ENCODE measurements around the gene COPA.

Gene COPA

GRCh38 chr1:160261893-160262794, 80.9 kb downstream of the COPA start, which contains the start of gene DCAF8:
Gene DCAF8 (minus strand): TSS chr1:160262549. CDS start chr1:160244008, 18,541 bp downstream.
- DNase-seq = peak; percentile 95

DNA sequence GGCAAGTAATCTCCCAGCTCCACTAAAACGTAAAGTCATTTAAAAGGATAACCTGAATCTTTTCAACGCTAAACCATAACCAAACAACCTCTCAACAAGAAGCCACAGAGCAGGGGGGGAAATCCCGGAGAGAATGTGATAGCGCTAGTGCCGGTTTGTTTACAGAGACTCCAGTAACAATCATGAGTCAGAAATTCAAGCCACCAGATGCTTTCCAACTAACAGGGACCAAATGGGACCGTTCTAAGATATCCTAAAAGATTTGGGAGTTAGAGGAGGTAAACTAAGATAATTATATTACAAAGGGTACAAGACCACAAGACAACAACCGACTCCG, 81.5 kb downstream of the COPA start:
- peak; percentile 56 for DNase-seq

DNA sequence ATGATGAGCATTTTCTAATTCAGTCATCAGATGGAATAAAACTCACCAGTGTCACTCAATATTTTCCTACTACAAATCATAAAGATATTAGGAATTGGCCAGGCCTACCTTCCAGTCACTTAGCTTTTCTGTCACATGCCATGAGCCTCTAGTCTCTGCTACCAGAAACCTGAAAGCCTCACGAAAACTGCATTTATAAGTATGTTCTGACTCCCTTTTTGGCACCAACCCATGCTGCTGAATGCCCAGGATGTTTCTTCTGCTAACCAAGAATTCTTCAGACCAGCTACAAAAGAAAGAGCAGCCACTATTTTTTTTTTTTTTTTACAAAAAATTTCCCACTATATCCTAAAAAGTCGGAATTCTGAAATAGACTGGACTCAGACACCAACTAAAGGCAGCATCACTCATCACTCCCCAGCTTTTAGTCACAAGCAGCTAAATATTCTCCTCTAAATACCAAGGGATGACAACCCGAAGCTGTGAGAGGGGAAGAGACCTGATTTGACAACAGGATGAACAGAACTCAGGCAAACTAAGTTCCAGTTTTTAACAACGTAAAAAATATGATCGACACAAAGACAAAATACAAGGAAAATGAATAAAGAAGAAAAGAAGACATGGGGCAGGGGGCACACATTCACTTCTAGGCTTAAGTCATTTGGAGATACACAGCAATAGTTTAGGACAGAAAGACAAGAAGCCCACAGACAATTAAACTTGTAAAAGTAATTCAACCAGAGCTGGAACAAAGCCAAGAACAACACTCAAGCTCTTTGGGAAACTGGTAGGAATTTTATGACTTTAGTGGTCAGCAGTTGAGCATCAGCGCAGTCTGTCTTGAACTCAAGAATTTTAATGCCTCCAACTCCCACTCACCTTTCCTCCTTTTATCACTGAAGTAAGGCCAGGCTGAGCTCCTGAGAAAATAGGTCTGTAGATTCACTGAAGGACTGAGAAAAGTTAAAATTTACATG, 82.4 kb downstream of the COPA start:
- DNase-seq = no peak

- no peak for DNase-seq
These were observed 84.8 kb downstream of the COPA start for GRCh38 chr1:160258177-160258798.

- DNase-seq = no peak
These were observed 85.5 kb downstream of the COPA start for GRCh38 chr1:160257411-160258015.

DNA sequence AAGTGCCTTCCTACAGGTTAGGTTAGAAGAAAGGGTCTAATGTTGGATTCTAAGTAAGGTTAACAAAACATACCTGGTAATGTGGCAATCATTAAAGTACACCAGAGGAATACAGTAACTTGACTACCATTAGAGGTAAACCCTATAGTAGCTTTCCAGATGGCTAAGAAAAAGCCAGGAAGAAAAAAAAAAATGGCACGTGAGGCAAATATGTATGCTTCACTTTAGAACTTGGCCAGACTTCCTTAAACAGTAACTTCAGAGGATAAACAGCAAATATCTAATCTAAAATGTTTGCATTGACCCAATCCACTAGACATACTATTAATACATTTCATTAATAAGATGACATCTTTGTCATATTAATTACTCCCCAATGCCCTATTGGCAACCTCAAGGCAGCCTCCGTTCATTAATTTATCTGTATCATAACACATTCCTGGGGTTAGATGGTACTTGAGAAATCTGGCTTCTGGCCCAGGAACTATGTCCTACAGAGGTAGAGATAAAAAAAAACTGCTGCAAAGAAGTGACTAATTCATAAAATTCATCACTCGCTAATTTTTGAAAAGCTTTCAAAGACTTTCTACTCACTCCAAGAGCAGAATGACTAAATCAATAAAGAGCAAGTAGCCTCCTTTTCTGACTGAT, 86.5 kb downstream of the COPA start:
- DNase-seq = no peak

- DNase-seq = no peak
These were observed 87.2 kb downstream of the COPA start for GRCh38 chr1:160255781-160256300.

GRCh38 chr1:160251687-160252526, 91.1 kb downstream of the COPA start:
- peak; percentile 21 for DNase-seq

- DNase-seq = no peak
These were observed 92.0 kb downstream of the COPA start for GRCh38 chr1:160251011-160251410.

- DNase-seq = no peak
These were observed 96.0 kb downstream of the COPA start for GRCh38 chr1:160247053-160247452.

DNA sequence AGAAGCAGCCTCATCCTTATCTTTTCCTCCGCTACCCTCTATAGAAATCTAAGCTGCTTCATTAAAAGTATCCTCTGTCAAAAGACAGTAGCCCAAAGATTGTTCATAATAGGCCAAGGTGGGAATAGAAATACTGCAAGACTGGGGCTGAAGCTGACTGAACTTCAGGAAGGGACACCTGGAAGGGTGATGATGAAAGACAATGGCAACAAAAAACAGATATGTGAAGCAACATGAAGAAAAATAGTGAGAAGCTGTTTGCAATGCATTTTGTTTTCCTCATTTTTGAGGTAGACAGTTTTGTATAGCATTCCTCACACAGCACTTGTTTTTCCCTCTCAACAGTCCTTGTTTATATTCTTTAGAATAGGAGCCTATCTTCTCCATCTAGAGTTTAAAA, 97.6 kb downstream of the COPA start:
- no peak for DNase-seq

DNA sequence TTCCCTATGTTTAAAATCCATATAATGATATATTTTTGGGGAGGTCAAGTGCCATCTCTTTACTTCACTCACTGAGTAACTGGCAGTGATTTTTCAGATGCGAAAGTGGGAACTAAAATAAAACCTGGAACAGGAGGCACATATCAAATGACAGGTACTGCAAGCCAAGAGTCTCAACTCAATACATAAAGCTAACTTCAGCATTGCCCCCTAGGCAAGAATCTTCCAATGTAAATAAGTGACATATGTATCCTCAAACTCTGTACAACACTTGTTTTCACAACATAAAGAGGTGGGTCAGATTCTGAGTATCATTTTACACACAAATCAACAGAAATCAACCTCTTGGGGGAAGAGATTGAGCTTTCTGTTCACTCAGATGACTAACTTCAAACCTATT, 98.8 kb downstream of the COPA start:
- no peak for DNase-seq

DNA sequence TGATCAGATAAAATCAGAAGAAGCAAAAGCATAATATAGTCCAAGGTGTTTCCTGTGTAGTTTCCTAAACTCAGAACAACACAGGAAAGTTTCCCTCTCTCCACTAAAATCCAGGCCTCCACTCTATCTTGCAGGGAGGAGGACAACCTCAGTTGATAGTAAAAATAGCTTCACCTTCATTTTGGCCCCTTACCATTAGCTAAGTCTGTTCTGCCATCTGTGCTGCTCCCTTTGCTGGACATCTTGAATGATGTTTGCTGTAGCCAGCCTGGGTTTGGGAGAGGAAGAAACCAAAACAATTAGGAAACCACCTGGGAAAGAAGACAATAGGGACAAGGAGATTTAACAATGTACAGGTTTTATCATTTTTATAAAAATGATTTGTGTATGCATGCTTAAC, 99.3 kb downstream of the COPA start:
- no peak for DNase-seq

GRCh38 chr1:160239582-160240299, 103.3 kb downstream of the COPA start:
- DNase-seq = no peak

Data from T-helper 9 cell (primary cell).